AG10803 (cell line): ENCODE data around the gene OR6A2.

Source experiments
- DNase-seq: peaks from one replicate; pipeline ENCODE4 v3.0.0; 2010; ENCODE audit warnings: low read depth
- H3K4me3 ChIP-seq: 2 replicates; pipeline ENCODE4 v1.5.1; 2011; ENCODE audit warnings: mild to moderate bottlenecking, low read length, control low read depth
- TF ChIP-seq, protein P1 (sequence below): conservative IDR thresholded peaks from 2 replicates; pipeline ENCODE4 v1.5.1; 2011; ENCODE audit warnings: mild to moderate bottlenecking, low read length, control low read depth, inconsistent platforms

The OR6A2 gene

DNA sequence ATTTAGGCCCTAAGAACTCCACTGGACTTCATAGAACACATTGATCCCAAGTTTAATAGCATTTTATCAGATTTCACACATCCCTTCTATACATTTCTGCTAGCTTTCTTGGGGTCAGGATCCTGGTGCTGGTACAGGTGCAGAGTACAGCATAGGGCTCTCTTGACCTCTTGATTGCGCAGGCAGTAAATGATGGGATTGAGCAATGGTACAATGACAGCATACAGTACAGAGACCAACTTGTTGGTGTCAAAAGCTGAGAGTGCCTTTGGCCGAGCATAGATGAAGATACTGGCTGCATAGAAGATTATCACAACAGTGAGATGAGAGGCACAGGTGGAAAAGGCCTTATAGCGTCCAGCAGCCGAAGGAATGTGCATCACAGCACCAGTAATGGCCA, 4.8 kb downstream of the OR6A2 start:
- TF ChIP-seq, protein P1, sequence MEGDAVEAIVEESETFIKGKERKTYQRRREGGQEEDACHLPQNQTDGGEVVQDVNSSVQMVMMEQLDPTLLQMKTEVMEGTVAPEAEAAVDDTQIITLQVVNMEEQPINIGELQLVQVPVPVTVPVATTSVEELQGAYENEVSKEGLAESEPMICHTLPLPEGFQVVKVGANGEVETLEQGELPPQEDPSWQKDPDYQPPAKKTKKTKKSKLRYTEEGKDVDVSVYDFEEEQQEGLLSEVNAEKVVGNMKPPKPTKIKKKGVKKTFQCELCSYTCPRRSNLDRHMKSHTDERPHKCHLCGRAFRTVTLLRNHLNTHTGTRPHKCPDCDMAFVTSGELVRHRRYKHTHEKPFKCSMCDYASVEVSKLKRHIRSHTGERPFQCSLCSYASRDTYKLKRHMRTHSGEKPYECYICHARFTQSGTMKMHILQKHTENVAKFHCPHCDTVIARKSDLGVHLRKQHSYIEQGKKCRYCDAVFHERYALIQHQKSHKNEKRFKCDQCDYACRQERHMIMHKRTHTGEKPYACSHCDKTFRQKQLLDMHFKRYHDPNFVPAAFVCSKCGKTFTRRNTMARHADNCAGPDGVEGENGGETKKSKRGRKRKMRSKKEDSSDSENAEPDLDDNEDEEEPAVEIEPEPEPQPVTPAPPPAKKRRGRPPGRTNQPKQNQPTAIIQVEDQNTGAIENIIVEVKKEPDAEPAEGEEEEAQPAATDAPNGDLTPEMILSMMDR, result no peak
- H3K4me3 ChIP-seq, result no peak overlapping the region
- no peak for DNase-seq

DNA sequence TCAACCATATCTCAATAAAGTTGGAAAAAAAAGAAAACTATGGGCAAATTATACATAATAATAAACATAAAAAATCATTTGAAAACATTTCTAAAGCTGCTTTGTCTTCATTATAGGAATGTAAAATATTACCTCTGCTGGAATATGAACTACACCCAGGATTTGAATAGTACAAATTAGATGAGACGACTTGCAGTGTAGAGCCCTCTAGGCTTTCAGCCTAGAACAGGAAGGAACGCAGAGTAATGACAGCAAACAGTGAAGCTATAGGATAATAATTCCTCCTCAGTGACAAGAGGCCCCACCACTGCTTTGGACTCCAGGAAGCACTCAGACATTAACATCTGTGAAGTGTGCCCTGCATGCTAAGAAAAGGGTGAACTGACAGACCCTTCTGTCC, 8.9 kb downstream of the OR6A2 start:
- DNase-seq, result no peak
- H3K4me3 ChIP-seq, result no peak overlapping the region
- TF ChIP-seq, protein P1, result no peak

DNA sequence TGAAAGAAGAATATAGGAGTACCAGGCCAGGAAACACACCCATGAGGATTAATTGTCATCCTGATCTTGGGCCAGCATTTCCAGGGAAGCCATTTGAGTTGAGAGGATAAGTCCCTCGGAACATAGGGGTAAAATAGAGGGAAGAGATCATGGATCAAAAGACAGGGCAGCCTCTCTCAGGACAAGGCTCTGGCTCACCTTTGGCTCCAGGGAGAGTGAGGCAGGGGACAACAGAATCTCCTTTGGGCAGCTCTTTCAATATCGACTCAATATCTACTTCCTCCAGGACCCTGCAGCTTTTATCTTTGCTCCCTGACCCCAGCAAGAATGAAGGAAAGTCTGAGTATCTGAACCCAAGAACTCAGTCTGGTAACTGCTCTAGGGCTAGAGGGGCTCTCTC, 16.8 kb downstream of the OR6A2 start, which contains the start of gene OR2AG1:
Gene OR2AG1, plus strand, starts transcription at position 301 of the 400 bp plus-strand sequence. CDS start 2,018 bp downstream, outside the sequence.
- DNase-seq, result no peak
- TF ChIP-seq, protein P1, result no peak

DNA sequence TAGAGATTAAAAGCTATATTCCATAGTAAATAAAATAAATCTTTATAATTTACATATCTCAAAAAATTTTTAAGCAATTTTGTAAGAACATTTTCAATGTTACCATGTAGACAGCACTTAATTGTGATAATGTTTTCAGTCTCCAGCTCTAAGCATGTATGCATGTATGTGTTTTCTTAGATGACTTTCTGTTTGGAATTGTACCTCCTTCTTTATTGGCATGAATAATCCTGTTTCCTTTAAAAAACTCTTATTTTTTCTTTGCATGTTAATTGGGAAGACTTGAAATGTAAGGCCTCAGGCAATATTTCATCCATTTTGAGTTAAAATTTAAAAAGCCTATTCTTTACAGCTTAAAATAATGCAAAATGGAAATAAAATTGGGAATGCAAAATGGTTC, 18.7 kb downstream of the OR6A2 start:
- TF ChIP-seq, protein P1, result no peak

More for the DNA sequence above, 16.8 kb downstream of the OR6A2 start, which contains the start of gene OR2AG1:
- H3K4me3 ChIP-seq, result no peak within 1 kb of the TSS

DNA sequence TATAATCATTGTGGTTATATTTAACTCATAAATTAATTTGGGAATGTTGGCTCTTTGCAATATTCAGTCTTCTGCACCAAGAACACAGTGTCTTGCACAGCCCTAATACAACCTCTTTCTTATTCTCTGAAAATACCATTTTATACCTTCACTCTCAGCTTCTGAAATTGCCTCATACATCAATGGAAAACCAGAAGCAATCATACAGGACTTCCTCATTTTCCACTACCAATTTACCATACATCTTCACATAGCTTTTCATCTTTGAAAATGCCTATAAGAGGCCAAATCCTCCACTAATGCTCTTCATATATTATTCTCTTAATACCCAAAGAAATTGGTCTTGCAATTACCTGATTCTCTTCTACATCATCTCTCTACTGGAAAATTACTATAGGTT, 21.0 kb downstream of the OR6A2 start:
- H3K4me3 ChIP-seq, result no peak overlapping the region
- TF ChIP-seq, protein P1, result no peak
- no peak for DNase-seq

More for the DNA sequence above, 18.7 kb downstream of the OR6A2 start:
- no peak overlapping the region for H3K4me3 ChIP-seq
- DNase-seq, result no peak

DNA sequence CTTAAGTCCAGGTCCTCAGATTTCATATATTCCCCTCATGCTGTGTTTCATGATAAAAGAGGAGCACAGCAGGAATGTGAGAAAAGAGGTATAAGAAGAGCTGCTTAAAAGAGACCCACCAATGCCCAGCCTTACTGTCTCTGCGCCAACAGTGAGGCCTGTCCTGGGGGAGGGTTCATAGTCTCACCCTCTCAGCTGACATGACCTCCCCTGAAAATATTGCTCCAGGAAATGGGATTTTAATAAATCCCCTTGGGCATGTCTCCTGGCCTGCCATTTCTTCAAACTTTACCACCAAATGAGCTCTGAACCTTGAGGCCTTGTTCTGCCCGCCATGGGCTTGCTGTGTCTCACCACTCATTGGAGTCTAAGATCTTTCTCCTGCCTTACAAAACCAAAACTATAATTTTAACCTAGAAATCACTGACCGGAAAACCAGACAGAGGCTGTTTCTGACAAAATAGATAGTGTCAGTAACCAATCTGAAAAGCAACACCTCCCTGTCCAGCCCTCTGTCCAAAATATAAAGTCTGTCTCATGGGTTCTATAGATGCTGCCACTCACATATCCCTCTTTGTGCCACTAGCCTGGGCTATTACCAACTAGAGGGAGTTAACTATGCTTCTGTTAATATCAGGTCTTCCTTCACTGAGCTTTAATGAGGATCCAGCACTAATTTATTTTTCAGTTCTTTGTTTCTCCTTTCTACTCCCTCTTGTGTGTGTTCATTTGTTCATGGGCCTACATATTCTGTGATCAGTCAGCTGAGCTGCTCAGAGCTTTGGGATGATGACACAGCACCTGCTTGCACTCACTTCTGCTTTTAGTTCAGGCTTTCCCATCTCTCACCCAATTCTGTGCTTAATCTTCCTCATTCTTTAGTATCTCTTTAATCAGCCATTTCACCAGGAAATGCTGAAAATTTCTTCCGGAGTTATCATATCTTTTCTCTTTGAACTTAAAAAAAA, 27.3 kb downstream of the OR6A2 start, which contains the start of gene OR2AG2:
Gene OR2AG2, minus strand, starts transcription at position 51 of the 968 bp plus-strand sequence. CDS start 3,019 bp downstream, outside the sequence.
- H3K4me3 ChIP-seq, result no peak within 1 kb of the TSS
- DNase-seq, result no peak
- TF ChIP-seq, protein P1, result no peak
